ENCODE results near the gene IRX6.

GRCh38 chr16:55289353-55289752, 34.6 kb upstream of the IRX6 start:
- TF ChIP-seq CTCF (IDR thresholded peaks at IDR 0.05) (no peak), POLR2A (IDR thresholded peaks at IDR 0.05) (no peak)

All from testis (tissue), 2 donors.